HCT116 (cell line): ENCODE results near the gene PPP1R3E.

ENCODE experiments used
- CEBPB ChIP-seq: IDR thresholded peaks from 2 replicates; pipeline ENCODE4 v1.6.1; 2012; ENCODE audit warnings: low read depth
- CTCF ChIP-seq, 3 experiments: fragments of 200-600 bp in 1 of 3; sonication (generic) in 1 of 3; IDR thresholded peaks in 2 of 3; conservative IDR thresholded peaks in 1 of 3; 2 replicates each; pipeline ENCODE4 v1.5.1; 2012 to 2017; ENCODE audit warnings: low read depth in 2 of 3, low read length in 2 of 3, antibody characterized with exemption in 1 of 3, borderline replicate concordance in 1 of 3, control low read depth in 1 of 3, mild to moderate bottlenecking in 1 of 3, mixed read lengths in 1 of 3, mixed run types in 1 of 3, moderate library complexity in 1 of 3; ENCODE audit not compliant: insufficient read depth in 1 of 3
- EZH2 ChIP-seq: fragments of 200-600 bp; sonication (generic); IDR thresholded peaks from 2 replicates; pipeline ENCODE4 v1.6.1; 2017; ENCODE audit warnings: antibody characterized with exemption, mixed run types
- EZH2phosphoT487 ChIP-seq: fragments of 200-600 bp; IDR thresholded peaks from 2 replicates; pipeline ENCODE4 v1.6.1; 2018; ENCODE audit warnings: antibody characterized with exemption, borderline replicate concordance
- MAX ChIP-seq: IDR thresholded peaks from 2 replicates; pipeline ENCODE4 v1.6.1; 2012
- POLR2A ChIP-seq: IDR thresholded peaks from 2 replicates; pipeline ENCODE4 v1.7.0; 2011; ENCODE audit warnings: borderline replicate concordance; ENCODE audit not compliant: insufficient read depth, insufficient read length; ENCODE audit errors: extremely low read depth
- POLR2AphosphoS5 ChIP-seq: IDR thresholded peaks from 2 replicates; pipeline ENCODE4 v1.6.1; 2011; ENCODE audit warnings: mild to moderate bottlenecking, low read depth, low read length, moderate library complexity
- RAD21 ChIP-seq: IDR thresholded peaks from 2 replicates; pipeline ENCODE4 v1.6.1; 2012; ENCODE audit warnings: low read depth, mild to moderate bottlenecking
- REST ChIP-seq: IDR thresholded peaks from 2 replicates; pipeline ENCODE4 v1.6.1; 2012; ENCODE audit warnings: low read depth
- SP1 ChIP-seq: IDR thresholded peaks from 2 replicates; pipeline ENCODE4 v1.6.1; 2012; ENCODE audit warnings: low read depth
- TCF7L2 ChIP-seq: IDR thresholded peaks from 2 replicates; pipeline ENCODE4 v1.7.0; 2011; ENCODE audit warnings: borderline replicate concordance, inconsistent platforms; ENCODE audit not compliant: insufficient read depth, insufficient read length; ENCODE audit errors: extremely low read depth
- ZFX ChIP-seq: fragments of 450-650 bp; IDR thresholded peaks from 2 replicates; pipeline ENCODE4 v1.6.1; 2017
- ZNF274 ChIP-seq: fragments of 200-500 bp; sonication (Bioruptor generic); IDR thresholded peaks from 2 replicates; pipeline ENCODE4 v1.6.1; 2014; ENCODE audit warnings: mild to moderate bottlenecking, low read depth, low read length, inconsistent platforms

- TF ChIP-seq MAX (no peak), CTCF (IDR thresholded peaks at IDR 0.05 in 2 of 3, conservative IDR thresholded peaks at IDR 0.05 in 1 of 3; ENCODE audit: borderline replicate concordance in 1 of 3, insufficient read depth in 1 of 3, low read depth in 2 of 3, low read length in 2 of 3) (no peak), EZH2 (no peak), POLR2A (no peak), CEBPB (no peak), POLR2AphosphoS5 (no peak), RAD21 (no peak), SP1 (no peak), TCF7L2 (no peak), EZH2phosphoT487 (no peak), ZFX (no peak), REST (no peak), ZNF274 (no peak)
Observed at GRCh38 chr14:23348297-23348655, 45.6 kb upstream of the PPP1R3E start.
